ENCODE results near the gene DPEP3. TPM values are rescaled to one million over a fixed set of nuclear protein-coding genes. Genes with fewer than 3 reads are reported as not detected.
A peak's percentile ranks its signal among the peaks of the same experiment; 100 is the strongest.
"Not testable (repeated sequence)": the region's sequence is repeated elsewhere in the genome, so short reads cannot be mapped to it uniquely, and the experiment has no call there.

The DPEP3 gene
- total RNA-seq, 1 donor from 2014 or later: not detected

- TF ChIP-seq CTCF (IDR thresholded peaks at IDR 0.05) (no peak), EZH2 (IDR thresholded peaks at IDR 0.05) (no peak), EZH2phosphoT487 (IDR thresholded peaks at IDR 0.05) (no peak)
- no peaks in the 10 kb centered on the region for H4K20me1 ChIP-seq (ENCODE audit: low read depth)
- H2AFZ ChIP-seq (replicated peaks): no peak overlapping the region
- no peak overlapping the region for H3K27ac ChIP-seq
- no peak for DNase-seq (ENCODE audit: low spot score)
- H3K36me3 Mint-ChIP-seq: no peaks in the 10 kb centered on the region
- peaks cover 8% of the 10 kb centered on the region for H3K27me3 Mint-ChIP-seq (ENCODE audit: insufficient read depth, low read depth)
- no peaks in the 10 kb centered on the region for H3K79me2 ChIP-seq (ENCODE audit: low read depth)
- H3K4me3 ChIP-seq: no peak overlapping the region
- H3K4me1 ChIP-seq: no peaks in the 10 kb centered on the region
- no peak overlapping the region for H3K9ac ChIP-seq
- H3K9me3 Mint-ChIP-seq: peaks cover 2% of the 10 kb centered on the region
- H3F3A ChIP-seq (ENCODE audit: low read depth): no peaks in the 10 kb centered on the region
- no peak overlapping the region for H3K4me2 ChIP-seq
- no peaks in the 10 kb centered on the region for H3K9me3 ChIP-seq (ENCODE audit: low read depth)
- H3K27ac Mint-ChIP-seq: no peak overlapping the region
- H3K36me3 ChIP-seq: no peaks in the 10 kb centered on the region
- no peak overlapping the region for H3K4me3 Mint-ChIP-seq
- peaks cover 3% of the 10 kb centered on the region for H3K4me1 Mint-ChIP-seq
- no peaks in the 10 kb centered on the region for H3K27me3 ChIP-seq
These were observed 19.7 kb upstream of the DPEP3 start for GRCh38 chr16:67999985-68000384.

DNA sequence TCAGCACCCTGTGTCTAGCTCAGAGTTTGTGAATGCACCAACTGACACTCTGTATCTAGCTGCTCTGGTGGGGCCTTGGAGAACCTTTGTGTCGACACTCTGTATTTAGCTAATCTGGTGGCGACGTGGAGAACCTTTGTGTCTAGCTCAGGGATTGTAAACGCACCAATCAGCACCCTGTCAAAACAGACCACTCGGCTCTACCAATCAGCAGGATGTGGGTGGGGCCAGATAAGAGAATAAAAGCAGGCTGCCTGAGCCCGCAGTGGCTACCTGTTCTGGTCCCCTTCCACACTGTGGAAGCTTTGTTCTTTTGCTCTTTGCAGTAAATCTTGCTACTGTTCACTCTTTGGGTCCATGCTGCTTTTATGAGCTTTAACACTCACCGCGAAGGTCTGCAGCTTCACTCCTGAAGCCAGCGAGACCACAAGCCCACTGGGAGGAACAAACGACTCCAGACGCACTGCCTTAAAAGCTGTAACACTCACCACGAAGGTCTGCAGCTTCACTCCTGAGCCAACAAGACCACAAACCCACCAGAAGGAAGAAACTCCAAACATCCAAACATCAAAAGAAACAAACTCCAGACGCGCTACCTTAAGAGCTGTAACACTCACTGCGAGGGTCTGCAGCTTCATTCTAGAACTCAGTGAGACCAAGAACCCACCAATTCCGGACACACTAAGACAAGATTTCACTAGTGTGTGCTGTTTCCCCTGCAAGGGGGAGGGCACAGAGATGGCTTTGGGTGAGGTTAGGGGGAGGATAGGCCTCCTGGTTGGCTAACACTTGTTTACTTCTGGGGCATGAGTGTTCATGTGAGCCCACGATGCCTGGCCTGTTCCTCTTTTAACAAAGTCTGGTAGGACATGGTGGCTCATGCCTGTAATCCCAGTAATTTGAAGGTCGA, 18.7 kb upstream of the DPEP3 start, which contains the start of gene DPEP2:
Gene DPEP2 (minus strand): TSS at position 706 of the 910 bp plus-strand sequence. CDS start 6,272 bp downstream, outside the sequence.
- H4K20me1 ChIP-seq (ENCODE audit: low read depth); H3F3A ChIP-seq (ENCODE audit: low read depth); H3K4me1 Mint-ChIP-seq; H3K9me3 ChIP-seq (ENCODE audit: low read depth); H3K9ac ChIP-seq; DNase-seq (ENCODE audit: low spot score); H3K79me2 ChIP-seq (ENCODE audit: low read depth); H3K36me3 Mint-ChIP-seq; H3K9me3 Mint-ChIP-seq; H3K4me1 ChIP-seq; H3K4me3 Mint-ChIP-seq; H3K27ac ChIP-seq; H3K36me3 ChIP-seq; H3K27me3 Mint-ChIP-seq (ENCODE audit: insufficient read depth, low read depth); H3K4me3 ChIP-seq; H3K27me3 ChIP-seq; H3K4me2 ChIP-seq: not testable (repeated sequence)
- H3K27ac Mint-ChIP-seq: peak within 1 kb of the TSS; percentile 5
- H2AFZ ChIP-seq (replicated peaks): peak within 1 kb of the TSS; percentile 15

DNA sequence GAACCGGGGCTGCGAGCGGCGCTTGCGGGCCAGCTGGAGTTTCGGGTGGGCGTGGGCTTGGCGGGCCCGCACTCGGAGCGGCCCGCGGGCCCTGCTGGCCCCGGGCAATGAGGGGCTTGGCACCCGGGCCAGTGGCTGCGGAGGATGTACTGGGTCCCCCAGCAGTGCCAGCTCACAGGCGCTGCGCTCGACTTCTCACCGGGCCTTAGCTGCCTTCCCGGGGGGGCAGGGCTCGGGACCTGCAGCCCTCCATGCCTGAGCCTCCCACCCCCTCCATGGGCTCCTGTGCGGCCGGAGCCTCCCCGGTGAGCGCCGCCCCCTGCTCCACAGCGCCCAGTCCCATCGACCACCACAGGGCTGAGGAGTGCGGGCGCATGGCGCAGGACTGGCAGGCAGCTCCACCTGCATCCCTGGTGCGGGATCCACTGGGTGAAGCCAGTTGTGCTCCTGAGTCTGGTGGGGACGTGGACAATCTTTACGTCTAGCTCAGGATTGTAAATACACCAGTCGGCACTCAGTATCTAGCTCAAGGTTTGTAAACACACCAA, 18.0 kb upstream of the DPEP3 start:
- not testable (repeated sequence) for H3K4me3 Mint-ChIP-seq; H3K36me3 ChIP-seq; DNase-seq (ENCODE audit: low spot score); H3K9me3 Mint-ChIP-seq; H3K27ac Mint-ChIP-seq; H3K27me3 Mint-ChIP-seq (ENCODE audit: insufficient read depth, low read depth); H3K9me3 ChIP-seq (ENCODE audit: low read depth); H3K4me3 ChIP-seq; H3K4me1 ChIP-seq; H3K27me3 ChIP-seq; H3K4me2 ChIP-seq; H3F3A ChIP-seq (ENCODE audit: low read depth); H3K9ac ChIP-seq; H3K27ac ChIP-seq; H3K79me2 ChIP-seq (ENCODE audit: low read depth); H3K4me1 Mint-ChIP-seq; H3K36me3 Mint-ChIP-seq; H4K20me1 ChIP-seq (ENCODE audit: low read depth)
- peak overlapping the region; percentile 15 for H2AFZ ChIP-seq (replicated peaks)

DNA sequence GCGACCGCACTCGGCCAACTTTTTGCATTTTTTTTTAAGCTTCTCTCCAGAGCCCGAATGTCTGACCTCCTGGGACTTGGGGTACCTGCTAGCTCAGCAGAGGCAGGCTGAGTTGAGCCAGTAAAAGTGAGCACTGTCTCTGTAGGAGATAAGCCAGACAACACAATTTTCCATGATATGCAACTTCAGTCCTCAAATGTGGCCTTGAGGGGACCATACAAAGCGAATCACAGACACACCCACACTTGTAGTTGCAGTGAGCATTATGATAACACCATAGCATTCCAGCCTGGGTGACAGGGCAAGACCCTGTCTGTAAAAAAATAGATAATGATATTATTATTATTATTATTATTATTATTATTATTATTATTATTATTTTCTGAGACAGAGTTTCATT, 16.4 kb upstream of the DPEP3 start:
- Mint-ChIP-seq H3K9me3 (peaks cover 2% of the 10 kb centered on the region), H3K36me3 (no peaks in the 10 kb centered on the region)
- DNase-seq (ENCODE audit: low spot score): no peak

More for the DNA sequence above, 16.4 kb upstream of the DPEP3 start:
- H3K36me3 ChIP-seq: no peaks in the 10 kb centered on the region
- H3K27me3 ChIP-seq: peaks cover 12% of the 10 kb centered on the region
- H3K79me2 ChIP-seq (ENCODE audit: low read depth): no peaks in the 10 kb centered on the region
- H3K9ac ChIP-seq: no peak overlapping the region
- no peak overlapping the region for H2AFZ ChIP-seq (replicated peaks)
- TF ChIP-seq EZH2phosphoT487 (IDR thresholded peaks at IDR 0.05) (no peak), CTCF (IDR thresholded peaks at IDR 0.05) (no peak), EZH2 (IDR thresholded peaks at IDR 0.05) (no peak)
- H3K4me1 ChIP-seq: no peaks in the 10 kb centered on the region
- no peaks in the 10 kb centered on the region for H3F3A ChIP-seq (ENCODE audit: low read depth)
- Mint-ChIP-seq H3K4me1 (peaks cover 3% of the 10 kb centered on the region), H3K27me3 (ENCODE audit: insufficient read depth, low read depth) (peaks cover 10% of the 10 kb centered on the region), H3K27ac (no peak overlapping the region), H3K4me3 (no peak overlapping the region)
- no peak overlapping the region for H3K4me2 ChIP-seq
- H4K20me1 ChIP-seq (ENCODE audit: low read depth): no peaks in the 10 kb centered on the region
- H3K4me3 ChIP-seq: no peak overlapping the region
- H3K9me3 ChIP-seq (ENCODE audit: low read depth): no peaks in the 10 kb centered on the region
- H3K27ac ChIP-seq: no peak overlapping the region

Data from neural progenitor cell (in vitro differentiated cells).